ENCODE measurements around the gene AJM1.
"Not testable (repeated sequence)": the region's sequence is repeated elsewhere in the genome, so short reads cannot be mapped to it uniquely, and the experiment has no call there.

Gene AJM1

GRCh38 chr9:136839229-136840139 lies 2.8 kb upstream of the AJM1 start:
- Histone ChIP-seq H3K9ac (ENCODE audit: insufficient read length) (no peak overlapping the region), H3K27ac (peak overlapping the region; percentile 79; the same call in 1 of the 2 replicates), H3K9me3 (ENCODE audit: low read depth, low read length) (no peaks in the 10 kb centered on the region), H3K36me3 (ENCODE audit: insufficient read depth, low read length) (no peaks in the 10 kb centered on the region; the same call in 1 of the 2 replicates), H3K4me3 (no peak overlapping the region)
- TF ChIP-seq FOXP2 (optimal IDR thresholded peaks at IDR 0.05; ENCODE audit: control extremely low read depth, extremely low read length, insufficient read depth), result no peak
- TF ChIP-seq POLR2AphosphoS5 (IDR thresholded peaks at IDR 0.05; ENCODE audit: borderline replicate concordance, low read depth, low read length), result no peak
- no peak for TF ChIP-seq EZH2 (IDR thresholded peaks at IDR 0.05)
- no peak for DNase-seq (ENCODE audit: low read depth, low spot score)

GRCh38 chr9:136840140-136840876 lies 2.0 kb upstream of the AJM1 start:
- H3K9ac ChIP-seq (ENCODE audit: insufficient read length), result no peak overlapping the region
- no peak for DNase-seq (ENCODE audit: low read depth, low spot score)
- H3K9me3 ChIP-seq (ENCODE audit: low read depth, low read length), result no peaks in the 10 kb centered on the region
- no peaks in the 10 kb centered on the region; the same call in 1 of the 2 replicates for H3K36me3 ChIP-seq (ENCODE audit: insufficient read depth, low read length)
- TF ChIP-seq FOXP2 (optimal IDR thresholded peaks at IDR 0.05; ENCODE audit: control extremely low read depth, extremely low read length, insufficient read depth) (no peak), EZH2 (IDR thresholded peaks at IDR 0.05) (no peak), POLR2AphosphoS5 (IDR thresholded peaks at IDR 0.05; ENCODE audit: borderline replicate concordance, low read depth, low read length) (no peak; the same call in none of the 2 replicates)
- peak overlapping the region; percentile 79 for H3K27ac ChIP-seq
- H3K4me3 ChIP-seq, result no peak overlapping the region

- no peaks in the 10 kb centered on the region for H3K9me3 ChIP-seq (ENCODE audit: low read depth, low read length)
- H3K36me3 ChIP-seq (ENCODE audit: insufficient read depth, low read length), result no peaks in the 10 kb centered on the region; the same call in 1 of the 2 replicates
- TF ChIP-seq EZH2 (IDR thresholded peaks at IDR 0.05), result no peak
- peak overlapping the region; percentile 38; the same call in 1 of the 2 replicates for H3K4me3 ChIP-seq
- no peak for DNase-seq (ENCODE audit: low read depth, low spot score)
- peak overlapping the region; percentile 79 for H3K27ac ChIP-seq
- no peak overlapping the region for H3K9ac ChIP-seq (ENCODE audit: insufficient read length)
Measured at GRCh38 chr9:136840877-136841645, 1.2 kb upstream of the AJM1 start.

GRCh38 chr9:136841646-136842379 lies 465 bp upstream of the AJM1 start:
- DNase-seq (ENCODE audit: low read depth, low spot score); H3K9me3 ChIP-seq (ENCODE audit: low read depth, low read length); H3K36me3 ChIP-seq (ENCODE audit: insufficient read depth, low read length); H3K9ac ChIP-seq (ENCODE audit: insufficient read length); H3K27ac ChIP-seq: not testable (repeated sequence)
- peak overlapping the region; percentile 38; the same call in 1 of the 2 replicates for H3K4me3 ChIP-seq

GRCh38 chr9:136843159-136843800 lies 1.0 kb downstream of the AJM1 start:
- H3K9ac ChIP-seq (ENCODE audit: insufficient read length); H3K4me3 ChIP-seq: not testable (repeated sequence)

GRCh38 chr9:136843801-136844740 lies 1.8 kb downstream of the AJM1 start:
- H3K9me3 ChIP-seq (ENCODE audit: low read depth, low read length); H3K4me3 ChIP-seq; H3K36me3 ChIP-seq (ENCODE audit: insufficient read depth, low read length); H3K9ac ChIP-seq (ENCODE audit: insufficient read length); H3K27ac ChIP-seq; DNase-seq (ENCODE audit: low read depth, low spot score): not testable (repeated sequence)

More at GRCh38 chr9:136843159-136843800, 1.0 kb downstream of the AJM1 start:
- not testable (repeated sequence) for H3K36me3 ChIP-seq (ENCODE audit: insufficient read depth, low read length); H3K9me3 ChIP-seq (ENCODE audit: low read depth, low read length); H3K27ac ChIP-seq; DNase-seq (ENCODE audit: low read depth, low spot score)

GRCh38 chr9:136844761-136845464 lies 2.6 kb downstream of the AJM1 start:
- DNase-seq (ENCODE audit: low read depth, low spot score), result no peak
- H3K4me3 ChIP-seq, result no peak overlapping the region
- TF ChIP-seq FOXP2 (optimal IDR thresholded peaks at IDR 0.05; ENCODE audit: control extremely low read depth, extremely low read length, insufficient read depth) (no peak), POLR2AphosphoS5 (IDR thresholded peaks at IDR 0.05; ENCODE audit: borderline replicate concordance, low read depth, low read length) (no peak), EZH2 (IDR thresholded peaks at IDR 0.05) (no peak)
- no peaks in the 10 kb centered on the region for H3K9me3 ChIP-seq (ENCODE audit: low read depth, low read length)
- H3K9ac ChIP-seq (ENCODE audit: insufficient read length), result no peak overlapping the region
- H3K36me3 ChIP-seq (ENCODE audit: insufficient read depth, low read length), result no peaks in the 10 kb centered on the region
- no peak overlapping the region for H3K27ac ChIP-seq

Measured in SK-N-MC (cell line).